ENCODE results near the gene SGCD.

Gene SGCD

GRCh38 chr5:156534906-156535485 lies 208.0 kb downstream of the SGCD start:
- DNase-seq: no peak

GRCh38 chr5:156540491-156540890 lies 213.5 kb downstream of the SGCD start:
- Histone ChIP-seq H3K4me3 (ENCODE audit: control insufficient read depth in 1 of 7, extremely low read depth in 1 of 7, insufficient read depth in 4 of 7, low read depth in 2 of 7, low read length in 6 of 7) (no peak overlapping the region), H3K36me3 (ENCODE audit: control insufficient read depth in 4 of 4, insufficient read depth in 4 of 4, low read length in 3 of 4) (no peaks in the 10 kb centered on the region), H3K27ac (ENCODE audit: insufficient read depth in 1 of 2, low read depth in 1 of 2, low read length in 2 of 2, poor library complexity in 1 of 2, severe bottlenecking in 2 of 2) (no peak overlapping the region), H3K4me1 (ENCODE audit: control extremely low read depth in 1 of 4, control insufficient read depth in 4 of 4, insufficient read depth in 4 of 4, low read length in 3 of 4) (no peaks in the 10 kb centered on the region), H3K9me3 (ENCODE audit: control extremely low read depth in 1 of 5, control insufficient read depth in 4 of 5, insufficient read depth in 2 of 5, low read depth in 1 of 5, low read length in 4 of 5) (peaks cover 0 to 1% (median 0%) of the 10 kb centered on the region in 5 experiments), H3K27me3 (replicated peaks in 2 of 5; ENCODE audit: control insufficient read depth in 4 of 5, insufficient read depth in 5 of 5, low read length in 4 of 5) (no peaks in the 10 kb centered on the region)
- no peak for DNase-seq
- ChIA-PET POLR2A (no interaction called here), CTCF (no interaction called here)
- WGBS (ENCODE audit: insufficient coverage): 83% methylated on average over 2 of the region's 3 CpGs

More at GRCh38 chr5:156534906-156535485, 208.0 kb downstream of the SGCD start:
- ChIA-PET POLR2A (no interaction called here), CTCF (no interaction called here)
- WGBS (ENCODE audit: insufficient coverage): 90% methylated on average over 2 of the region's 2 CpGs
- H3K27ac ChIP-seq (ENCODE audit: insufficient read depth in 1 of 2, low read depth in 1 of 2, low read length in 2 of 2, poor library complexity in 1 of 2, severe bottlenecking in 2 of 2): no peak overlapping the region
- H3K36me3 ChIP-seq (ENCODE audit: control insufficient read depth in 4 of 4, insufficient read depth in 4 of 4, low read length in 3 of 4): no peaks in the 10 kb centered on the region
- no peak overlapping the region for H3K4me3 ChIP-seq (ENCODE audit: control insufficient read depth in 1 of 7, extremely low read depth in 1 of 7, insufficient read depth in 4 of 7, low read depth in 2 of 7, low read length in 6 of 7)
- peaks cover 0 to 1% (median 0%) of the 10 kb centered on the region in 5 experiments for H3K9me3 ChIP-seq (ENCODE audit: control extremely low read depth in 1 of 5, control insufficient read depth in 4 of 5, insufficient read depth in 2 of 5, low read depth in 1 of 5, low read length in 4 of 5)
- no peaks in the 10 kb centered on the region for H3K4me1 ChIP-seq (ENCODE audit: control extremely low read depth in 1 of 4, control insufficient read depth in 4 of 4, insufficient read depth in 4 of 4, low read length in 3 of 4)
- no peaks in the 10 kb centered on the region for H3K27me3 ChIP-seq (replicated peaks in 2 of 5; ENCODE audit: control insufficient read depth in 4 of 5, insufficient read depth in 5 of 5, low read length in 4 of 5)

- H3K27me3 ChIP-seq (replicated peaks in 2 of 5; ENCODE audit: control insufficient read depth in 4 of 5, insufficient read depth in 5 of 5, low read length in 4 of 5): no peaks in the 10 kb centered on the region
- no peaks in the 10 kb centered on the region for H3K4me1 ChIP-seq (ENCODE audit: control extremely low read depth in 1 of 4, control insufficient read depth in 4 of 4, insufficient read depth in 4 of 4, low read length in 3 of 4)
- H3K9me3 ChIP-seq (ENCODE audit: control extremely low read depth in 1 of 5, control insufficient read depth in 4 of 5, insufficient read depth in 2 of 5, low read depth in 1 of 5, low read length in 4 of 5): peaks cover 0 to 1% (median 0%) of the 10 kb centered on the region in 5 experiments
- no peak for DNase-seq
- POLR2A ChIA-PET: no interaction called here
- no peak overlapping the region for H3K4me3 ChIP-seq (ENCODE audit: control insufficient read depth in 1 of 7, extremely low read depth in 1 of 7, insufficient read depth in 4 of 7, low read depth in 2 of 7, low read length in 6 of 7)
- CTCF ChIA-PET: no interaction called here
- H3K36me3 ChIP-seq (ENCODE audit: control insufficient read depth in 4 of 4, insufficient read depth in 4 of 4, low read length in 3 of 4): no peaks in the 10 kb centered on the region
- H3K27ac ChIP-seq (ENCODE audit: insufficient read depth in 1 of 2, low read depth in 1 of 2, low read length in 2 of 2, poor library complexity in 1 of 2, severe bottlenecking in 2 of 2): no peak overlapping the region
- 87% methylated on average over 2 of the region's 2 CpGs for WGBS (ENCODE audit: insufficient coverage)
Observed at GRCh38 chr5:156541582-156541981, 214.6 kb downstream of the SGCD start.

GRCh38 chr5:156543348-156544145 lies 216.6 kb downstream of the SGCD start:
- Histone ChIP-seq H3K27ac (ENCODE audit: insufficient read depth in 1 of 2, low read depth in 1 of 2, low read length in 2 of 2, poor library complexity in 1 of 2, severe bottlenecking in 2 of 2) (no peak overlapping the region), H3K4me3 (ENCODE audit: control insufficient read depth in 1 of 7, extremely low read depth in 1 of 7, insufficient read depth in 4 of 7, low read depth in 2 of 7, low read length in 6 of 7) (no peak overlapping the region), H3K9me3 (ENCODE audit: control extremely low read depth in 1 of 5, control insufficient read depth in 4 of 5, insufficient read depth in 2 of 5, low read depth in 1 of 5, low read length in 4 of 5) (no peaks in the 10 kb centered on the region), H3K4me1 (ENCODE audit: control extremely low read depth in 1 of 4, control insufficient read depth in 4 of 4, insufficient read depth in 4 of 4, low read length in 3 of 4) (no peaks in the 10 kb centered on the region), H3K27me3 (replicated peaks in 2 of 5; ENCODE audit: control insufficient read depth in 4 of 5, insufficient read depth in 5 of 5, low read length in 4 of 5) (no peaks in the 10 kb centered on the region), H3K36me3 (ENCODE audit: control insufficient read depth in 4 of 4, insufficient read depth in 4 of 4, low read length in 3 of 4) (no peaks in the 10 kb centered on the region)
- ChIA-PET CTCF (no interaction called here), POLR2A (no interaction called here)
- DNase-seq: no peak
- 80% methylated on average over 4 of the region's 5 CpGs for WGBS (ENCODE audit: insufficient coverage)

GRCh38 chr5:156552855-156553358 lies 225.9 kb downstream of the SGCD start:
- CTCF ChIA-PET: no interaction called here
- 100% methylated on average over 1 of the region's 3 CpGs for WGBS (ENCODE audit: insufficient coverage)
- no peak overlapping the region for H3K4me3 ChIP-seq (ENCODE audit: control insufficient read depth in 1 of 7, extremely low read depth in 1 of 7, insufficient read depth in 4 of 7, low read depth in 2 of 7, low read length in 6 of 7)
- no peak overlapping the region for H3K27ac ChIP-seq (ENCODE audit: insufficient read depth in 1 of 2, low read depth in 1 of 2, low read length in 2 of 2, poor library complexity in 1 of 2, severe bottlenecking in 2 of 2)
- POLR2A ChIA-PET: no interaction called here
- H3K9me3 ChIP-seq (ENCODE audit: control extremely low read depth in 1 of 5, control insufficient read depth in 4 of 5, insufficient read depth in 2 of 5, low read depth in 1 of 5, low read length in 4 of 5): no peaks in the 10 kb centered on the region
- H3K27me3 ChIP-seq (replicated peaks in 2 of 5; ENCODE audit: control insufficient read depth in 4 of 5, insufficient read depth in 5 of 5, low read length in 4 of 5): no peaks in the 10 kb centered on the region
- no peak for DNase-seq
- H3K36me3 ChIP-seq (ENCODE audit: control insufficient read depth in 4 of 4, insufficient read depth in 4 of 4, low read length in 3 of 4): no peaks in the 10 kb centered on the region
- H3K4me1 ChIP-seq (ENCODE audit: control extremely low read depth in 1 of 4, control insufficient read depth in 4 of 4, insufficient read depth in 4 of 4, low read length in 3 of 4): no peaks in the 10 kb centered on the region

- H3K4me1 ChIP-seq (ENCODE audit: control extremely low read depth in 1 of 4, control insufficient read depth in 4 of 4, insufficient read depth in 4 of 4, low read length in 3 of 4): no peaks in the 10 kb centered on the region
- no peak for DNase-seq
- ChIA-PET CTCF (no interaction called here), POLR2A (no interaction called here)
- no peaks in the 10 kb centered on the region for H3K27me3 ChIP-seq (replicated peaks in 2 of 5; ENCODE audit: control insufficient read depth in 4 of 5, insufficient read depth in 5 of 5, low read length in 4 of 5)
- no peak overlapping the region for H3K27ac ChIP-seq (ENCODE audit: insufficient read depth in 1 of 2, low read depth in 1 of 2, low read length in 2 of 2, poor library complexity in 1 of 2, severe bottlenecking in 2 of 2)
- H3K9me3 ChIP-seq (ENCODE audit: control extremely low read depth in 1 of 5, control insufficient read depth in 4 of 5, insufficient read depth in 2 of 5, low read depth in 1 of 5, low read length in 4 of 5): no peaks in the 10 kb centered on the region
- H3K36me3 ChIP-seq (ENCODE audit: control insufficient read depth in 4 of 4, insufficient read depth in 4 of 4, low read length in 3 of 4): no peaks in the 10 kb centered on the region
- no CpG with 5 or more reads among the region's 1 CpG for WGBS (ENCODE audit: insufficient coverage)
- H3K4me3 ChIP-seq (ENCODE audit: control insufficient read depth in 1 of 7, extremely low read depth in 1 of 7, insufficient read depth in 4 of 7, low read depth in 2 of 7, low read length in 6 of 7): no peak overlapping the region
Observed at GRCh38 chr5:156556666-156557406, 229.9 kb downstream of the SGCD start.

- Histone ChIP-seq H3K4me1 (ENCODE audit: control extremely low read depth in 1 of 4, control insufficient read depth in 4 of 4, insufficient read depth in 4 of 4, low read length in 3 of 4) (no peaks in the 10 kb centered on the region), H3K27ac (ENCODE audit: insufficient read depth in 1 of 2, low read depth in 1 of 2, low read length in 2 of 2, poor library complexity in 1 of 2, severe bottlenecking in 2 of 2) (no peak overlapping the region), H3K9me3 (ENCODE audit: control extremely low read depth in 1 of 5, control insufficient read depth in 4 of 5, insufficient read depth in 2 of 5, low read depth in 1 of 5, low read length in 4 of 5) (no peaks in the 10 kb centered on the region), H3K36me3 (ENCODE audit: control insufficient read depth in 4 of 4, insufficient read depth in 4 of 4, low read length in 3 of 4) (no peaks in the 10 kb centered on the region), H3K27me3 (replicated peaks in 2 of 5; ENCODE audit: control insufficient read depth in 4 of 5, insufficient read depth in 5 of 5, low read length in 4 of 5) (no peaks in the 10 kb centered on the region), H3K4me3 (ENCODE audit: control insufficient read depth in 1 of 7, extremely low read depth in 1 of 7, insufficient read depth in 4 of 7, low read depth in 2 of 7, low read length in 6 of 7) (no peak overlapping the region)
- ChIA-PET POLR2A (no interaction called here), CTCF (no interaction called here)
- no CpG with 5 or more reads among the region's 2 CpGs for WGBS (ENCODE audit: insufficient coverage)
- DNase-seq: no peak
Observed at GRCh38 chr5:156560002-156560401, 233.0 kb downstream of the SGCD start.

Measured in common myeloid progenitor, CD34-positive (primary cell).